Glutamatergic neuron (in vitro differentiated cells): ENCODE results near the gene HPS5. TPM values are rescaled to one million over a fixed set of nuclear protein-coding genes. Genes with fewer than 3 reads are reported as not detected.

Experiments used
- DNase-seq: peaks from one replicate; pipeline ENCODE4 v3.0.0; 2022
- H3K27ac Mint-ChIP-seq: one replicate; pipeline ENCODE4 v1.8.0; 2020; ENCODE audit warnings: mild to moderate bottlenecking, mixed read lengths, inconsistent platforms; ENCODE audit not compliant: unreplicated experiment
- H3K27me3 Mint-ChIP-seq: one replicate; pipeline ENCODE4 v1.8.0; 2020; ENCODE audit warnings: mild to moderate bottlenecking, moderate library complexity, mixed read lengths, inconsistent platforms; ENCODE audit not compliant: unreplicated experiment
- H3K36me3 Mint-ChIP-seq: one replicate; pipeline ENCODE4 v1.8.0; 2020; ENCODE audit warnings: mild to moderate bottlenecking, mixed read lengths, inconsistent platforms; ENCODE audit not compliant: unreplicated experiment
- H3K4me1 Mint-ChIP-seq: one replicate; pipeline ENCODE4 v1.8.0; 2020; ENCODE audit warnings: mild to moderate bottlenecking, low read depth, mixed read lengths, inconsistent platforms; ENCODE audit not compliant: unreplicated experiment
- H3K4me3 Mint-ChIP-seq: one replicate; pipeline ENCODE4 v1.8.0; 2020; ENCODE audit warnings: mild to moderate bottlenecking, mixed read lengths, inconsistent platforms; ENCODE audit not compliant: unreplicated experiment
- H3K9me3 Mint-ChIP-seq: one replicate; pipeline ENCODE4 v1.8.0; 2020; ENCODE audit warnings: mild to moderate bottlenecking, moderate library complexity, mixed read lengths, inconsistent platforms; ENCODE audit not compliant: unreplicated experiment
- total RNA-seq: library from RNA; stranded (reverse); fragmentation: NEBNext Ultra II Directional; extraction: Animal tissue kit (Norgen Biotek cat#: 25700); gene quantifications from one replicate; pipeline ENCODE4 v1.2.1, GENCODE V29; 2021; ENCODE audit not compliant: unreplicated experiment
- TF ChIP-seq, protein P1 (sequence below): fragments of 200-600 bp; sonication (generic); IDR thresholded peaks from one replicate; pipeline ENCODE4 v1.5.0; 2021; ENCODE audit not compliant: partially characterized antibody, unreplicated experiment

The HPS5 gene
- total RNA-seq, 1 donor from 2014 or later = 17.9 TPM

DNA sequence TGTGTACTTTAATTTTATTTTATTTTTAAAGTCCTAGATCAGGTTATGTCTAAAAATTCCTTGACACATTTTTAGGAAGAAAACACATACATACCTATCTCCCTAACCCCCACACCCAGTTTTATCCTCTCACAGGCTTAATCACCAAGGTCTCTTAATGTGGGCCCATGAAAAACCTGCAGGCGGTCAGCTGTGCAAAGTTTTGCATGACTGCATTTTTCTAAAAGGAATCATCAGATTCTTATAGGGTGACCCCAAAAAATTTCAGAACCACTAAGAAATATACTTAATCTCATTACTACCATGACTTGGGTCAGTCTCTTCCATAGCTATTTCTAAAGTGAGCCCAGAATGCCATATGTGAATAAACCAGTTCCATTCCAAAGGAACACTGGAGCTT is 36.1 kb downstream of the HPS5 start:
- H3K4me1 Mint-ChIP-seq = no peaks in the 10 kb centered on the region
- no peaks in the 10 kb centered on the region for H3K36me3 Mint-ChIP-seq
- no peaks in the 10 kb centered on the region for H3K27me3 Mint-ChIP-seq
- DNase-seq = no peak
- H3K4me3 Mint-ChIP-seq = no peak overlapping the region
- no peaks in the 10 kb centered on the region for H3K9me3 Mint-ChIP-seq
- TF ChIP-seq, protein P1, sequence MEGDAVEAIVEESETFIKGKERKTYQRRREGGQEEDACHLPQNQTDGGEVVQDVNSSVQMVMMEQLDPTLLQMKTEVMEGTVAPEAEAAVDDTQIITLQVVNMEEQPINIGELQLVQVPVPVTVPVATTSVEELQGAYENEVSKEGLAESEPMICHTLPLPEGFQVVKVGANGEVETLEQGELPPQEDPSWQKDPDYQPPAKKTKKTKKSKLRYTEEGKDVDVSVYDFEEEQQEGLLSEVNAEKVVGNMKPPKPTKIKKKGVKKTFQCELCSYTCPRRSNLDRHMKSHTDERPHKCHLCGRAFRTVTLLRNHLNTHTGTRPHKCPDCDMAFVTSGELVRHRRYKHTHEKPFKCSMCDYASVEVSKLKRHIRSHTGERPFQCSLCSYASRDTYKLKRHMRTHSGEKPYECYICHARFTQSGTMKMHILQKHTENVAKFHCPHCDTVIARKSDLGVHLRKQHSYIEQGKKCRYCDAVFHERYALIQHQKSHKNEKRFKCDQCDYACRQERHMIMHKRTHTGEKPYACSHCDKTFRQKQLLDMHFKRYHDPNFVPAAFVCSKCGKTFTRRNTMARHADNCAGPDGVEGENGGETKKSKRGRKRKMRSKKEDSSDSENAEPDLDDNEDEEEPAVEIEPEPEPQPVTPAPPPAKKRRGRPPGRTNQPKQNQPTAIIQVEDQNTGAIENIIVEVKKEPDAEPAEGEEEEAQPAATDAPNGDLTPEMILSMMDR = no peak
- H3K27ac Mint-ChIP-seq = no peak overlapping the region

DNA sequence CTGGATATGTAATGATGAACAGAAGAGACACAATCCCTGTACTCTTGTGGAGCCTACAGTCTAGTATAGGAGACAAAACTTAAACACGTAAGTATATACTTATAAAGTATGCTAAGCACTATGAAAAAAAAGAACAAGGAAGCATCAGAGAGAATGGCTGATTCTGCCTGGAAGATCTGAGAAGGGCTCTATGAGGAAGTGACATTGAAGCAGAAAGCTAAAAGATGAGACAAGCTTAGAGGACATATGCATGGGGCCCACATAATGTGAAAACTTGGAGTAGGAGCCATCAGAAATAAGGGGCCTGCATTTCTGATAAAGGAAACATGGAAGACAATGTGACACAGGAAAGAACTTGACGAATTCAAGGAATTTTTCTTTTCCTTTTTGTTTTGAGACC is 39.3 kb downstream of the HPS5 start:
- TF ChIP-seq, protein P1 = no peak
- no peak for DNase-seq
- no peaks in the 10 kb centered on the region for H3K4me1 Mint-ChIP-seq
- H3K9me3 Mint-ChIP-seq = no peaks in the 10 kb centered on the region
- no peak overlapping the region for H3K4me3 Mint-ChIP-seq
- no peaks in the 10 kb centered on the region for H3K27me3 Mint-ChIP-seq
- H3K27ac Mint-ChIP-seq = no peak overlapping the region
- H3K36me3 Mint-ChIP-seq = no peaks in the 10 kb centered on the region

DNA sequence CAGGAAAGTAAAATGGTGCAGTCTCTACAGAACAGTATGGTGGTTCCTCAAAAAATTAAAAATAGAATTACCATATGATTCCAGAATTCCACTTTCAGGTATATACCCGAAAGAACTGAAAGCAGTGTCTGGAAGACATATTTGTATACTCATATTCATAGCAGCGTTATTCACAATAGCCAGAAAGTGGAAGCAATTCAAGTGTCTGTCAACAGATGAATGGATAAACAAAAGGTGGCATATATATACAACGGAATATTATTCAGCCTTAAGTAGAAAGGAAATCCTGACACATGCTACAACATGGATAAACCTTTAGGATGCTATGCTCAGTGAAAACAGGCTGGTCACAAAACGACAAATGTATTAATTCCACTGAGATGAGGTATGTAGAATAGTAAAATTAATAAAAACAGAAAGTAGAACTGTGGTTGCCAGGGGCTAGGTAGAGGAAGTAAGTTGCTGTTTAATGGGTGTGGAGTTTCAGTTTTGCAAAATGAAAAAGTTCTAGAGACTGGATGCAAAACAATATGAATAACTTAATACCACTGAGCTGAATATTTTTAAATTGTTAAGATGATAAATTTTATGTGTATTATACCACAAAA is 41.4 kb downstream of the HPS5 start:
- Mint-ChIP-seq H3K27ac (no peak overlapping the region), H3K9me3 (no peaks in the 10 kb centered on the region), H3K27me3 (no peaks in the 10 kb centered on the region), H3K36me3 (no peaks in the 10 kb centered on the region), H3K4me3 (no peak overlapping the region), H3K4me1 (no peaks in the 10 kb centered on the region)
- DNase-seq = no peak
- TF ChIP-seq, protein P1 = no peak

DNA sequence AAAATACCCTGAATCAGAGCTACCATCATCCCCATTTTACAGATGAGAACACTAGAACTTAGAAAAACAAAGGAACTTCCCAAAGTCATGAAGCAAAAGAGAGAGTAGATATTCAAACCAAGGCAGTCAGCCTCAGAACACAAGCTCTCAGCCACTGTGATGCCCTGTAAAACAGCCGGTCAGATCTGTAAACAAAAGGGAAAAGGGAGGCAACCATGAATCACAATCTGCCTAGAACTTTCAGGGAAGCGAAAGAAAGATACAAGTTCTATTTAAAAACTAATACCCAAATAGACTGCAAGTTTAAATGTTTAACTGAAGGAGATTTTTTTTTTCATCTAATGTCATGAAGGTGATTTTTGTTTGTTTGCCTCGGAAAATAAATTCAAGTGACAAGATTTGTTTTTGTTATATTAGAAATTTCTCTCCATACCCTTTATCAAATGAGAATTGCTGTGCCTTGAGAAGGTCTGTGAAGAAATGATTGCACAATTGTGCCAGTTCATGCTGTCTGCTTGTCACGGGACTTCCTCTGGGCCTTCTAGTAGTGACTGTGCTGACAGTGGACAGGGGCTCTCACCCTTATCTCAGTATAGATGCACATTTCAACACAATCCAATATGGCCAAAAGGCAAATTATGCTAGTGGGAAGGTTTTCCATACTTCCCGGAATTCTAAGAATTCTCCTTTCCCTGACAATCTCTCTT is 44.2 kb downstream of the HPS5 start:
- TF ChIP-seq, protein P1 = no peak
- peaks cover 2% of the 10 kb centered on the region for H3K9me3 Mint-ChIP-seq

DNA sequence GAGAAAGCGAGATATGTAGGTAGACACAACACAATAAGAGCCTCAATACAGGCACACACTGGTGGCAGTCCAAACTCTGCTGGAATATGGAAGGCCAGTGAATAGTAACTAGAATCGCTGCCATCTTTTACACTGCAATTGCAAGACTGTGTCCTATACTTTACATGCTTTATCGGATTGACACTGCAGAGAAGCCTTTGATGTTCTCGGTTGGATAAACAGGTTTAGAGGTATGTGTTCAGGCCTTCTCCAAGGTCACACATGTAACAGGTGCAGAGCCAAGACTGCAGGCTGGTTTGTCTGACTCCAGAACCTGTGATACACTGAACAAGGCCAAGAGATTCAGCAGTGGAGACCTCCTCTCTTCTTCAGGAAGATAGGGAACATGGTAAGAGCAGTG is 50.7 kb downstream of the HPS5 start:
- no peak for DNase-seq
- TF ChIP-seq, protein P1 = no peak
- Mint-ChIP-seq H3K36me3 (peaks cover 4% of the 10 kb centered on the region), H3K27ac (no peak overlapping the region), H3K9me3 (peaks cover 2% of the 10 kb centered on the region), H3K4me1 (no peaks in the 10 kb centered on the region), H3K27me3 (no peaks in the 10 kb centered on the region), H3K4me3 (no peak overlapping the region)

More for the DNA sequence above, 44.2 kb downstream of the HPS5 start:
- Mint-ChIP-seq H3K36me3 (peaks cover 4% of the 10 kb centered on the region), H3K4me3 (no peak overlapping the region), H3K4me1 (no peaks in the 10 kb centered on the region), H3K27me3 (no peaks in the 10 kb centered on the region), H3K27ac (no peak overlapping the region)
- DNase-seq = no peak
